GM12892 (cell line): Measurements from ENCODE around the gene POLR2I.

Source experiments
- DNase-seq: peaks from one replicate; pipeline ENCODE4 v3.0.0; 2011; ENCODE audit not compliant: insufficient read length
- FAIRE-seq: peaks from 2 replicates; lab custom pipeline; 2011; peaks lifted over from hg19 to GRCh38; lab: Jason Lieb, UNC
- POLR2A ChIP-seq: IDR thresholded peaks from 2 replicates; pipeline ENCODE4 v1.6.1; 2011; ENCODE audit warnings: low read depth, low read length, control low read depth
- POLR2AphosphoS5 ChIP-seq: IDR thresholded peaks from 2 replicates; pipeline ENCODE4 v1.6.1; 2011; ENCODE audit warnings: low read depth, low read length, control low read depth
- TAF1 ChIP-seq: IDR thresholded peaks from 2 replicates; pipeline ENCODE4 v1.6.1; 2011; ENCODE audit warnings: low read depth, mild to moderate bottlenecking, control low read depth, low read length, borderline replicate concordance

Gene POLR2I

GRCh38 chr19:36121486-36122124 lies 6.9 kb upstream of the POLR2I start:
- FAIRE-seq (no peak), DNase-seq (no peak)
- TF ChIP-seq POLR2AphosphoS5 (no peak), POLR2A (no peak), TAF1 (no peak)

- FAIRE-seq (no peak), DNase-seq (no peak)
- TF ChIP-seq POLR2AphosphoS5 = no peak
- no peak; the same call in 1 of the 2 replicates for TF ChIP-seq POLR2A
- no peak for TF ChIP-seq TAF1
Measured at GRCh38 chr19:36120984-36121358, 6.3 kb upstream of the POLR2I start.

GRCh38 chr19:36120092-36120983 lies 5.7 kb upstream of the POLR2I start:
- no peak for DNase-seq
- TF ChIP-seq POLR2AphosphoS5 (no peak), POLR2A (peak; percentile 22; the same call in 1 of the 2 replicates)
- no peak for FAIRE-seq

- no peak for TF ChIP-seq POLR2A
- FAIRE-seq (peak; percentile 44), DNase-seq (no peak)
Measured at GRCh38 chr19:36116344-36116637, 1.6 kb upstream of the POLR2I start.

- TF ChIP-seq TAF1 (peak; percentile 82; the same call in 1 of the 2 replicates), POLR2A (peak; percentile 82), POLR2AphosphoS5 (peak; percentile 82)
- FAIRE-seq (no peak), DNase-seq (peak; percentile 84)
Measured at GRCh38 chr19:36115453-36116343, 1.0 kb upstream of the POLR2I start, which contains the start of gene TBCB. Gene TBCB, plus strand, starts transcription at chr19:36115468. Its CDS starts 93 bp downstream, at chr19:36115561.

- DNase-seq (no peak), FAIRE-seq (no peak)
- TF ChIP-seq TAF1 = no peak
- no peak for TF ChIP-seq POLR2A
- TF ChIP-seq POLR2AphosphoS5 = no peak
Measured at GRCh38 chr19:36113894-36114720, 568 bp downstream of the POLR2I start.

- DNase-seq (no peak), FAIRE-seq (no peak)
- TF ChIP-seq POLR2AphosphoS5 (no peak), POLR2A (no peak), TAF1 (no peak)
Measured at GRCh38 chr19:36113425-36113824, 1.2 kb downstream of the POLR2I start.

- no peak for TF ChIP-seq POLR2A
- TF ChIP-seq POLR2AphosphoS5 = no peak
- TF ChIP-seq TAF1 = no peak
- no peak for DNase-seq
- no peak for FAIRE-seq
Measured at GRCh38 chr19:36112678-36113077, 2.0 kb downstream of the POLR2I start.

GRCh38 chr19:36111200-36111539 lies 3.5 kb downstream of the POLR2I start:
- no peak for TF ChIP-seq POLR2AphosphoS5
- no peak for TF ChIP-seq TAF1
- TF ChIP-seq POLR2A = no peak
- DNase-seq (no peak), FAIRE-seq (no peak)

GRCh38 chr19:36110487-36111199 lies 4.0 kb downstream of the POLR2I start, which contains the start of gene OVOL3:
Gene OVOL3, plus strand, starts transcription at chr19:36111143. Its CDS starts 60 bp downstream, at chr19:36111203.
- TF ChIP-seq TAF1 (no peak), POLR2AphosphoS5 (no peak), POLR2A (no peak)
- DNase-seq (no peak), FAIRE-seq (no peak)
